ENCODE measurements around the gene AQP9.
"Not testable (repeated sequence)": the region's sequence is repeated elsewhere in the genome, so short reads cannot be mapped to it uniquely, and the experiment has no call there.

The AQP9 gene

DNA sequence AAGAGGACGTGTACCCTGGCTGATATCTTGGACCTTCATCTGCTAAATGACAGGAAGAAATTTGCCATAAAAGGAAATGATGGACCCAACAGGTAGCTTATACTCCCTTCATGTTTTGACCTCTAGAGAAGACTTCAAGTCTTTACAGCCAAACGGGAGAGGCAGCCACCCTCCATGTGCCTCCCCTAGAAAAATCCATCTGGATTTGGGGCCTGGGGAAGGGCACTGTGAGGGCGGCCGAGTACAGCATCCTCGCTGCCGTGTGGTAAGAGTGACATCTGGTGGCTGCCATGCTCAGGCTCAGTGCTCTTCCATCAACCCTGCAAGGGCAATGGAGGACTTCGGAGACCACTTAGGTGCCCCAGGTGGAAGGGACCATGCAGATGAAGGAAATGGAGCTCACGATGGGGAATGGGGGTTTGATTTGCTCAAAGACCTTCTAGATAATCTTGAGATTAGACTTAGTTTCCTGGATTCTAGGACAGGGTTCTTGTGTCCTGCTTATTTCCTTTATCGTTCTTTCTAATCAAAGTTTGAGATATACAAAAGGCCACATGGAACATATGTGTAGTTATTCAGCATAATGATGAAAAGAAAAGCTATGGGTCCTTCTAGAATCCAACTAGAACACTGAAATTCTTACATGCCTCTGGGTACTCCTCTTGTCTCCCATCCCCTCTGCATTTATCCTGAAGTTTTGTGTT, 44.4 kb downstream of the AQP9 start:
- DNase-seq (ENCODE audit: low read depth) = no peak

DNA sequence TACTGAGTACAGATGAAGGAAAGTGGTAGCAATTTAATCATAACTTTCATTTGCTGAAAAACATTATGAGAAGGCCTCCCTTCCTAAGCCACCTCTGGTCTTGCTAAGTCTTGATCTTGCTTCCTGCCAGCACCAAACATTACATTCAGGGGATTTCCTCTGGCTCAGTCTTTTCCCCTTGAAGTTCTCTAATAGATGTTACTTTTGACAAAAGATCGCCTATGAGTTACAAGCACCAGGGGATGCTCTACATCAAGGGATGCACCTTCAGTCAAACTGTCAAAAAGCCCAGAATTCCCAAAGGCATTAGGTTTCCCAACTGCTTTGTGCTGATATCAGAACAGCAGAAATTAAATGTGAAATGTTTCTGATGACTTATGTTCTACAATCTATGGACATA, 47.3 kb downstream of the AQP9 start:
- no peak for DNase-seq (ENCODE audit: low read depth)

DNA sequence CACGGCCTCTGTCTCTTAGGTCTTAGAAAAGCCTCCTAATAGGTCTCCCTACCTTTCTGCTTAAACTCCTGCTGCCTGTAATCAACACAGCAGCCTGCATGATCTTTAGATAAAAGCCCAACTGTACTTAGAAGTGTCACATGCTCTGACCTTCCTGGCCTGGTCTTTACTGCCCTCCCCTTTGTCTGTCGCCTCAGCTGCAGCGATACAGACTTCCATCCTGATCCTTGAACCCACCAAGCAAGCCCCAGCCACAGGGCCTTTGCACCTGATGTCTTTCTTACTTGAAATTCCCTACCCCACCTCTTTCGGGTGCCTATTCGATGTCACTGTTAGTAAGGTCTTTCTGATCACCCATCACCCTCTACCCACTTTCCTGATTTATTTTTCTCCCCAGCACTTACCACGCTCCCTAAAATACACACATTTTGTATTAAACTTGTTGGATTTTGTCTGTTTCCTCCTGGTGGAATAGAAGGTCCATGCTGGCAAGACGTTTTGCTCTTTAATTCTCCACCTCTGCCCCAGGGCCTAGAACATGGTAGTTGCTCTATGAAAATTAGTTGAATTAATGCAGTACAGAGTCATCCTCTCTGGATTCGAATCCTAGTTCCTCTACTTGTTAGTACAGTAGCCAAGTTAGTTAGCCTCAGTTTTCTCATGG, 51.1 kb downstream of the AQP9 start:
- no peak for DNase-seq (ENCODE audit: low read depth)

DNA sequence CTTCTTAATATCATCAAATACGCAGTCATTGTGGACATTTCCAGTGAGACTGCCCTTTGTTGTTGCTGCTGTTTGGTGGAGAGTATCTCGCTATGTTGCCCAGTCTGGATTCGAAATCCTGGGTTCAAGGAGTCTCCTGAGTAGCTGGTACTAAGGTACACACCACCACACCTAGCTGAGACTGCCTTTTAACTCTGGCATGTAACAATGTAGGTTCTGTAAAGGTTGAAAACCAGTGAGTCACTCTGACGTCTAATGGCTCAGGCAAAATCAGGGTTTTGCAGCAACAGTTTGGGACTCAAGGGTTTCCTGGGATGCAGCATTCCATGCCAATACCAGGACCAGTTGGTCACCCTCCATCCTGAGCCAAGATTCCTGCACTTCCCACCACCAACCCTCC, 52.2 kb downstream of the AQP9 start:
- no peak for DNase-seq (ENCODE audit: low read depth)

DNA sequence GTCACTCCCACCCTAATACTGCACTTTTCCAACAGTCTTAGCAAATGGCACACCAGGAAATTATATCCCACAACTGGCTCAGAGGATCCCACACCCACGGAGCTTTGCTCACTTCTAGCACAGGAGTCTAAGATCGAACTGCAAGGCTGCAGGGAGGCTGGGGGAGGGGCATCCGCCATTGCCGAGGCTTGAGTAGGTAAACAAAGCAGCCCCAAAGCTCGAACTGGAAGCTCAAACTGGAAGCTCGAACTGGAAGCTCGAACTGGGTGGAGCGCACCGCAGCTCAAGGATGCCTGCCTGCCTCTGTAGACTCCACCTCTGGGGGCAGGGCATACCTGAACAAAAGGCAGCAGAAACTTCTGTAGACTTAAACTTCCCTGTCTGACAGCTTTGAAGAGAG, 55.5 kb downstream of the AQP9 start:
- not testable (repeated sequence) for DNase-seq (ENCODE audit: low read depth)

DNA sequence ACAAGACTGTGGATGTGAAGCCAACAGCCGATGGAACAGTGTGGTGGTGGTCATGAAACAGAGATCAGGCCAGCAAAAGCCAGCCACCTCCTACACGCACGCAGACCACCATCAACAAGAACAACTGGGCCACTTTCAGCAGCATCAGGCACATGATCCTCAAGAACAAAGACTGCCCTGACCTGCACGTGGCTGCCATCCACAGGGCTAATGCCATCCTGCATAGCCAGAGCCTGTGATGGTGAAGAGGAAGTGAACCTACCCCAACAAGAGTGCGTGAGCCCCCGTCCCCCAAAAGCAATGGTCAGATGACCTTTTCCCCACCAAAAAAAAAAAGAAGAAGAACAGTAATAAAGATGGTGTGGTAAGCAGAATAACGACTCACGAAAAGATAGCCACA, 62.6 kb downstream of the AQP9 start:
- DNase-seq (ENCODE audit: low read depth) = no peak

DNA sequence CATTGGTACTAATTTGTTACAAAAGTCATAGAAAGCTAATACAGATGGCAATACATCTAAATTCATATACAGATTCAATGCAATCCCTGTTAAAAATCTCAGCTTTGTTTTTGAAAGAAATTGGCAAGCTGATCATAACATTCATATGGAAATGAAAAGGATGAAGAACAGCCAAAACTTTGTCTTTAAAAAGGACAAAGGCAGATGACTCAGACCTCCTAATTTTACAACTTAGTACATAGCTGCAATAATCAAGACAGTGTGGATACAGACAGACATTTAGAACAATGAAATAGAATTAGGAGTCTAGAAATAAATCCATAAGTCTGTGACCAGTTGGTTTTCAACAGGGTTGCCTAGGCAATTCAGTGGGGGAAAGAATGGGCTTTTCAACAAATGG, 63.3 kb downstream of the AQP9 start:
- DNase-seq (ENCODE audit: low read depth) = no peak

DNA sequence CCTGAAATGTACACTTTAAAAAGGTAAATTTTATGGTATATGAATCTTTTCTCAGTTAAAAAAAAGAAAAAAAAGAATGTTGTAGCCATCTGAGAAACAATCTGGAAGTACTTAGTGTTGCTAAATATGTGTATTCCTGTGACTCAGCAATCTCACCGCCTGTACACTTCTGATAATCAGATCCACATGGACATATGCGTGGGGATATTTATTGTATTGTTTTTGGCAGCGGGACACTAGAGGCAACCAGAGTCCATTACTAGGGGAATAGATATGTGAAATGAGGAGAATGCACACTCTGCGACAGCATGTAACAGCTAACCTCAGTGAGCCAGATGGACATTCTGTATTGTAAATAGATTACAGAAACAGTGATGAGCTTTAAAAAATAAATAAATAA, 65.4 kb downstream of the AQP9 start:
- no peak for DNase-seq (ENCODE audit: low read depth)

DNA sequence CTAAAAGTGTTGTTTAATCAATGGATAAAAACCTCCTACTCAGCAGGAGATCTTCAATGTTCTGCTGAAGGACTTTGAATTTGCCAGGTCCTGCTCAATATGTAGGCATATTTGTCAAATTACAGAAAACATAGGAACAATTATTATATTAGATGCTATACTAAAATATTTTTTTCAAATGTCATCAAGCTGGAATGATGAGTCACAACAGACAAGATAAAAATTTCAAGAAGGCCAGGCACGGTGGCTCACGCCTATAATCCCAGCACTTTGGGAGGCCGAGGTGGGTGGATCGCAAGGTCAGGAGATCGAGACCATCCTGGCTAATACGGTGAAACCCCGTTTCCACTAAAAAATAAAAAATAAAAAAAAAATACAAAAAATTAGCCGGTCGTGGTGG, 68.0 kb downstream of the AQP9 start:
- DNase-seq (ENCODE audit: low read depth) = no peak

DNA sequence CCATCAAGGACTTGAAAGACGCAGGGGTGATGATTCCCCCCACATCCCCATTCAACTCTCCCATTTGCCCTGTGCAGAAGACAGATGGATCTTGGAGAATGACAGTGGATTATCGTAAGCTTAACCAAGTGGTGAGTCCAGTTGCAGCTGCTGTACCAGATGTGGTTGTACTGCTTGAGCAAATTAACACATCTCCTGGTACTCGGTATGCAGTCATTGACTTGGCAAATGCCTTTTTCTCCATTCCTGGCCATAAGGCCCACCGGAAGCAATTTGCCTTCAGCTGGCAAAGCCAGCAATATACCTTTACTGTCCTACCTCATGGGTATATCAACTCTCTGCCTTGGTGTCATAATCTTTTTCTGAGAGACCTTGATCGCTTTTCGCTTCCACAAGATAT, 70.0 kb downstream of the AQP9 start:
- DNase-seq (ENCODE audit: low read depth) = not testable (repeated sequence)

DNA sequence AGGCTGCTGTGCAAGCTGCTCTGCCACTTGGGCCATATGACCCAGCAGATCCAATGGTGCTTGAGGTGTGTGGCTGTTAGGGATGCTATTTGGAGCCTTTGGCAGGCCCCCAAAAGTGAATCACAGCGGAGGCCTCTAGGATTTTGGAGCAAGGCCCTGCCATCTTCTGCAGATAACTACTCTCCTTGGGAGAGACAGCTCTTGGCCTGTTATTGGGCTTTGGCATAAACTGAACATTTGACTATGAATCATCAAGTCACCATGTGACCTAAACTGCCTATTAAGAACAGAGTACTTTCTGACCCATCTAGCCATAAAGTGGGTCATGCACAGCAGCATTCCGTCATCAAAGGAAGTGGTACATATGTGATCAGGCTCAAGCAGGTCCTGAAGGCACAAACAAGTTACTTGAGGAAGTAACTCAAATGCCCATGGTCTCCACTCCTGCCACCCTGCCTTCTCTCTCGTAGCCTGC, 70.9 kb downstream of the AQP9 start:
- DNase-seq (ENCODE audit: low read depth) = peak; percentile 10

DNA sequence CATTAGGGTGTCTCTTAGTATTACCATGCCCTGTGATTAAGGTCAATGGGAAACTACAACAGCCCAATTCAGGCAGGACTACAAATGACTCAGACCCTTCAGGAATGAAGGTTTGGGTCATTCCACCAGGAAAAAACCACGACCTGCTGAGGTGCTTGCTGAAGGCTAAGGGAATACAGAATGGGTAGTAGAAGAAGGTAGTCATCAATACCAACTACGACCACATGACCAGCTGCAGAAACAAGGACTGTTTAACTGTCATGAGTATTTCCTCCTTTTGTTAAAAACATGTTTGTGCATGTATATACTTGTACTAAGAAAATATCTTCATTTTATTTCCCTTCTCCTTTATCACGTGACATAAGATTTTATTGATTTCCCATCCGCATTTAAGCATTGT, 71.8 kb downstream of the AQP9 start:
- DNase-seq (ENCODE audit: low read depth) = not testable (repeated sequence)

DNA sequence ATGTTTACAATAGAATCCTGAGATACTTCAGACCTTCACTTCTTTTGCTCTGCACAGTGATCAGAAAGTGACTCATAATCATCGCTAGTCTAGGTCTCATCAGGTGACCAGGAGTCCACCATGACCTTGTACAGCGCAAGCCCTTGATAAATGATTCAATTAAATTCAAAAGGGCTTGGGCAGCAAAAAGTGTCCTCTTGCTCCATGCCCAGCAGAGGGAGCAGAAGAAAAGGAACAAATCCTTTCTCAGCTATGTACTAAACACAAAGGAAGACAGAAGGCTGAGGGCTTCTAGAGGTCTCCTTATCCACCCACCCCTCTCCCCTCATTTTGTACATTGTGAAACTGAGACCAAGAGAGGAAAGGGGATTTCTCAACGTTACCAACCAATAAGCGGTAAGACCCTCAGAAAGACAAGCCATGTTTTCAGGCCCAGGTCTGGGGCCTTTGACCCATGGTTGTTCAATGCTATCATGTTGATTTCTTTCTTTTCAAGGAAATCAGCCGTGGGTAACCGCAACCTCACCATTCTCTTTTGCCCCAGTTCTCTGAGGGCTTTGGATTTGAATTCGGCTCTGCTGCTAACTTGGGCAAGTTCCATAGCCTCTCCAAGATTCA, 74.8 kb downstream of the AQP9 start:
- DNase-seq (ENCODE audit: low read depth) = no peak

DNA sequence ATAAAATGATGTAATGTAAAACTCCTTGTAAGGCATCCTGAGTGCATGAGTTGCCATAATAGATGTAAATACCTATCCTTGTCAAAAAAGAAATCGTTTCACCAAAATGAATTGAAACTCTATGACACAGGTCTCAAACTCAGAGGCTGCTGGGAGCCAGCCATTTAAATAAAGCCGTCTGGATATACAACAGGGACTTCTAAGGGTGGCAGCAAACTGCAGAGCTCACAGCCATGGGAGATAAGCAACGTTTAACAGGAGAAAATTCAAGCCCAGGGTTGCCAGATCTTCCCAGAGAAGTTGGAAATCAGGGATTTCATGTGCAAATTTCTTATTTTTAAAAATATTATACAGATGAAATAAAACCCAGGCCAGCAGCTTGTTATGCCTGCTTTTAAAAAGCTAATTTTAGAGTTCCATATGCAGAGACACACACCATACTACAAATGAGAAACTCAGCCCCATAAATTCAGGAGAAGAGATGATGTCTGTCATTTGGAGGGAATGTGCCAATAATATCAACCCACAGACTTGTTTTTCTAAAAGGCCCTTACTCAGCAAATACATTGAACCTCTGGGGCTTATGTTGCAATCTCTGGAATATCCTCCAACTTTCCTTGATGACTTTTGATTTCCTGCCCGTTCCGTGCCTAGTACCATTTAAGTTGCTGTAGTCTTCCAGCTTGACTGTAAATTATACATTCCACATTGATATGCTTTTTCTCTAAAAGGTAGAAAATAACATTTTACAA, 75.6 kb downstream of the AQP9 start:
- DNase-seq (ENCODE audit: low read depth) = no peak

DNA sequence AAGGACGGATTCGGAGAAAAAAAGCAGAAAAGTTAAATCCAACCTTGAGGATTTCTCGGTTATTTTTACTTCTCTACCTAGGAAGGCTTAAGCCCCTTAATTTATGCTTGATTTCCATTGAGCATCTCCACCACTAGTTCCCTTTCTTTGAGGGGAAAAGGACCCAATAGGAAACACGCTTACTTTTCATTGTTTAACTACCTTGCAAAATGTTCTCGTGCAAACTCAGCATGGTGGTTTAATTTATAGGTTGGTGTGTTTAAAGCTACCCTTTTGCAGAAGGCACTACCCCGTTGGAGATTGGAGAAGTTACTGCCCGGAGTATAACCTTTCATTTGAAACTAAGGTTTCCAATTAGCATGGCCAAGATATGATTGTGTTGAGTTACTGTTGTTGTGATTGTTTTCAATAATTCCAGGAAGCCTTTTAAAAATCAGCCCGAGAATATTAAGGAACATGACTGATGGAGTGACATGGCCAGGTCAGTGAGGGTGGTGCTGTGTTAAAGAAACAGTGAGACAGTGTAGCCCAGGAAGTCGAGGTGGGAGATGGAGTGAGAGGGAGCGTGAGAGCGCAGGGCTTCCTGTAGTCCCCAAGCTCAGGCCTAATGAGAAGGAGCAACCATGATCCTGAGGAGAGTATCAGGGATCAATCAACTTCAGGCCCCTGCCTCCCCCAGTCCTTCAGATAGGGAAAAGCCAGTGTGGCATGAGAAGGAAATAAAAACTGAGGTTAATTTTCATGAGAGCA, 76.6 kb downstream of the AQP9 start:
- DNase-seq (ENCODE audit: low read depth) = no peak

DNA sequence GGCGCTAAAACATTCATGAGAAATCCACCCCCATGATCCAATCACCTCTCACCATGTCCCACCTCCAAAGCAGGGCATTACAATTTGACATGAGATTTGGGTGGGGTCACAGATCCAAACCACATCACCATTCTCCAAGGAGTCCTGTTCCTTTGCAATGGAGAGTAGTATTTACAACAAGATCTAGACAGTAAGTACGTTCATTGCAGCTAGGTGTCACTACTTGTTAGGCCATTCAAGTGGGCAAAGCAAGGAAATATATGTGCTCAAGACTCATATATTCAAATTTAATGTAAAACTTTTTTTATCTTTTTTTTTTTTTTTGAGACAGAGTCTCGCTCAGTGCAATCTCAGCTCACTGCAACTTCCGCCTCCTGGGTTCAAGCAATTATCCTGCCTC, 79.3 kb downstream of the AQP9 start:
- no peak for DNase-seq (ENCODE audit: low read depth)

DNA sequence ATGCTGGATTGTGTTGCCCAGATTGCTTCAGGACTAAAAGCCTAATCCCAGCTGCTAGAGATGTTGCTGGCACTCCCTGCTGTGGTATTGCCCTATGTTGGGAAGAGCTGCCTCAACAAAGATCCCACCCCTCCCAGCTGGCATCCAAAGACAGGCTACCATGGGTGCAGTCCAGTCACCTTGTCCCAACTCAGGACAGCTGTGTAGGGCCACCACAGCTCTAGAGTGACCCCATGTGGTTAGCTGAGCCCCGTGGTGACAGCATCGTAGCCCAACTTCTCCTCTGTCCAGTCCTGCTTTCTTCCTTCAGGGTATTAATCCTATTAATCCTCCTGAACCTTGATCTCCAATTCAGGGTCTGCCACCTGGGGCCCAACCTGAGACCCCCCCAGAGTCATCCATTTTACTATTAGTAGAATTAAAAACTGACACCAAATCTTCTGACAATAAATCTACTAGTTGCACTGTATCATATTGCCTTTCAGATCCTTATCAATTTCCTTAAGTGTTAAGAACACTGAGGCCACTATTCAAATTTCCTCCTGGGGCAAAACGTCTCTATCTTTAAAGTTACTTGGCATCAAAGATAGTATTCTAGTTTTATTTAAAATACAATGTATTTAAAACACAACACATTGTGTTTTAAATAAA, 83.5 kb downstream of the AQP9 start:
- no peak for DNase-seq (ENCODE audit: low read depth)

DNA sequence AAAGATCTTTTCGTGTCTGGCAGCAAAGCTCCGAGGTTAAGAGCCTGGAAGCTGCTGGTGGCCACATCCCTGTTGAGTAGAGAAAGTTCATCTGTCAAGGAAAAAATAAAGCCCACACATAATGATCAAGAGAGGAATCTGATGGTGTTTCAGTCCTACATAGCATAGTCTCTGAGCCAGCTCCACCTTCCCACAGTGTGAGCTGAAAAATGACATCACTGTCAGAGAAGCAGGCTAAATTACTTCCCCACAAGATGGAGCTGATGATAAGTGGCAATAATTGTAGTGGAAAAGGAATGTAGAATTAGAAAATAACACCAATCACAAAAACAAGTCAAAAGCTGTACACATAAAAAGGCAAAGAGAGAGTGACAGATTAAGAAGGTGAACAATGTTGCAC, 84.5 kb downstream of the AQP9 start:
- no peak for DNase-seq (ENCODE audit: low read depth)

DNA sequence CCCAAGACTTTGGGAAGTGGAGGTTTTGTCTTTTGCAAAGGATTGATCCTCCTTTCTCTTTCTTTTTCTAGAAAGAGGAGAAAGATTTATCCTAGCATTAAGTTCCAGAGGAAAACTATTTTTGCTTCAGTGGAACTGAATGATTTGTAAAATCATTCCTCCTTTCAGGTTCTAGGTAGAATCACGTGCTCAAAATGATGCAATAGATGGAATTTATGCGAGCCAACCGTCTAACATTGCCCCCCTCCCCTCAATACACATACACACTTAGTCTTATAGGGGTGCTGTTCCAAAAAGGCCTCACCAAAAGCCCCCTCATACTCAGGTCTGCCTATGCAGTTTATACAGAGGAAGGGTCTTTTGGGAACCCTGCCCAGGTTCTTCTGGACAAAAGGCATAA, 85.3 kb downstream of the AQP9 start:
- no peak for DNase-seq (ENCODE audit: low read depth)

DNA sequence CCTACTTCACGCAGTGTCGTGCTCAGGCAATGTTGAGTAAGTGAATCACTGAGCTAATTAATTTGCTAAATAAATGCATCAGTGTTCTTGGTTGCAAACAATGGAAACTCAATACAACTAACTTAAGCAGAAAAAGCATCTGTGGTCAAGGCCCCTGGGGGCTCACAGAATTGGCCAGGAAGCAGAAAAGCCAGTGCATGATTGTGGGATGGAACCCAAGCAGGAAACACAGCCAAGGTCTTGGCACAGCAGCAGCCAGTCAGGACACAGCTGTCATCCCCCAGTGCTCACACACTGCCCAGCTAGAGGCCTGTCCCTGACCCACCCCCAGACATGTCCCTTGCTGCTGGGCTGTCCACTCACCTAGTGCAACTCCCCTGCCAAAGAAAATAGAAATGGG, 85.9 kb downstream of the AQP9 start:
- no peak for DNase-seq (ENCODE audit: low read depth)

DNA sequence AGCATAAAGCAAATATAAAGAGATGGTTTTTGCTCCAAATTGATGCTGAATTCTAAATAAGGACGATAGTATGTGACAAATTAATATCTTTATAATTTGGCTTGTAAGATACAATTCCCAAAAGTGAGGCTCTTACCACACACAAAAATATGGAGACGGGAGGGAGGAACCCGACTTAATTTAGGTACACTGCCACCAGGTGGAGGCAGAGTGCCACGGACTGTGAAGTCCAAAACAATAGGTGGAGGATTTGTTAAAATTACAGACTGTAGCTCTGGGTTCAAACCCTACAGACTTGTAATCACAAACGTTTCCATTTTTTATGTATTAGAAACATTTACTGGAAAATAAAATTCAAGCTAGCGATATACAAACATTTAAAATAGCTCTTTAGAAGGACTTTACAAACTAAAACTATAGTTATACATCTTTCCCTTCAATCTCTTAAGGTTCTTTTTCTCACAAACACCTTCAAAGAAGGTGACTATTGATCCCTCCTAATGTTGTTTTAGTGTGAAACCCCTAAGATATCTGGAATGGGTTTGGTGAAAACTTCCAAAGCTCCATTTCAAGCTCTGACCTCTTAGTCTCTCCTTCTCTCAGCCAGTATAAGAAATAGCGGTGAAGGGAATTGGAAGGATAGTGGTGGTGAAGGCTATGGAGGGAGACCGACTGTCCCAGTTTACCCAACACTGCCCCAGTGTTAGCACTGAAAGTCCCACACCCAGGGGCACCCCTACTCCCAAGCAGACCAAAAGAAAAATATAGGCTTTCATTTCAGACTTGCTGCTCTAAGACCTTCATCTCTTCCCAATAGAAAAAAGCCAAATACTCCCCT, 89.7 kb downstream of the AQP9 start:
- peak; percentile 50 for DNase-seq (ENCODE audit: low read depth)

All from activated T-helper 9 cell treated with anti-CD3 and anti-CD28 coated beads, Interleukin-2, amount 50 U/mL, for 16 hours (primary cell).